Stimulated activated naive CD4-positive, alpha-beta T cell treated with Interleukin-2 at 50 U/mL for 16 hours (primary cell): ENCODE data around the gene ADGRG1.

Experiments used
- DNase-seq: peaks from one replicate; lab custom pipeline; 2025; lab: John Stamatoyannopoulos, UW

The ADGRG1 gene

GRCh38 chr16:57606147-57606846, 22.1 kb upstream of the ADGRG1 start:
- DNase-seq: no peak

- DNase-seq: no peak
Observed at GRCh38 chr16:57606847-57607501, 21.5 kb upstream of the ADGRG1 start.

- no peak for DNase-seq
Observed at GRCh38 chr16:57607676-57608461, 20.6 kb upstream of the ADGRG1 start.

GRCh38 chr16:57608462-57609113, 19.8 kb upstream of the ADGRG1 start:
- DNase-seq: no peak

- peak; percentile 91 for DNase-seq
Observed at GRCh38 chr16:57609541-57610401, 18.7 kb upstream of the ADGRG1 start.

GRCh38 chr16:57610611-57611010, 17.8 kb upstream of the ADGRG1 start:
- no peak for DNase-seq

GRCh38 chr16:57611181-57611580, 17.2 kb upstream of the ADGRG1 start:
- no peak for DNase-seq

- no peak for DNase-seq
Observed at GRCh38 chr16:57611706-57612105, 16.7 kb upstream of the ADGRG1 start.

- DNase-seq: no peak
Observed at GRCh38 chr16:57612494-57612893, 15.9 kb upstream of the ADGRG1 start.

- no peak for DNase-seq
Observed at GRCh38 chr16:57613514-57613913, 14.9 kb upstream of the ADGRG1 start.

- DNase-seq: peak; percentile 54
Observed at GRCh38 chr16:57614536-57614935, 13.9 kb upstream of the ADGRG1 start.

- DNase-seq: no peak
Observed at GRCh38 chr16:57614944-57615343, 13.5 kb upstream of the ADGRG1 start.

GRCh38 chr16:57615813-57616212, 12.6 kb upstream of the ADGRG1 start:
- no peak for DNase-seq

GRCh38 chr16:57616241-57616640, 12.2 kb upstream of the ADGRG1 start:
- DNase-seq: no peak

GRCh38 chr16:57616876-57617275, 11.6 kb upstream of the ADGRG1 start:
- no peak for DNase-seq

- DNase-seq: no peak
Observed at GRCh38 chr16:57617604-57618111, 10.8 kb upstream of the ADGRG1 start.

GRCh38 chr16:57618296-57619132, 9.9 kb upstream of the ADGRG1 start:
- DNase-seq: no peak

GRCh38 chr16:57619133-57619605, 9.3 kb upstream of the ADGRG1 start:
- DNase-seq: no peak

GRCh38 chr16:57619606-57620334, 8.7 kb upstream of the ADGRG1 start:
- DNase-seq: no peak
